Esophagus muscularis mucosa (tissue), 4 donors: ENCODE measurements around the gene QRICH1. TPM values are rescaled to one million over a fixed set of nuclear protein-coding genes. Genes with fewer than 3 reads are reported as not detected.

Experiments used
- DNase-seq: peaks from one replicate; pipeline ENCODE4 v3.0.0-alpha.2; 2017; ENCODE audit errors: extremely low spot score
- H3K27ac ChIP-seq, 4 donors: fragments of 200-600 bp; sonication (generic); replicated peaks in 1 of 4; 1 replicate in 3 of 4; 2 replicates in 1 of 4; pipeline ENCODE4 v1.5.1; 2016 to 2019; ENCODE audit warnings: mild to moderate bottlenecking in 1 of 4
- H3K27me3 ChIP-seq, 4 donors: fragments of 200-600 bp; sonication (generic); one replicate each; pipeline versions ENCODE4 v1.5.1 to v1.6.0; 2016 to 2019
- H3K36me3 ChIP-seq, 4 donors: fragments of 200-600 bp; sonication (generic); one replicate each; pipeline ENCODE4 v1.5.1; 2016 to 2019
- H3K4me1 ChIP-seq, 4 donors: fragments of 200-600 bp; sonication (generic); one replicate each; pipeline ENCODE4 v1.5.1; 2016 to 2019
- H3K4me3 ChIP-seq, 4 donors: fragments of 200-600 bp; sonication (generic); 1 replicate in 2 of 4; 2 replicates in 2 of 4; pipeline ENCODE4 v1.5.1; 2016 to 2019; ENCODE audit warnings: mild to moderate bottlenecking in 4 of 4, moderate library complexity in 1 of 4
- H3K9me3 ChIP-seq, 4 donors: fragments of 200-600 bp; sonication (generic); 1 replicate in 3 of 4; 2 replicates in 1 of 4; pipeline ENCODE4 v1.5.1; 2016 to 2019
- EP300 ChIP-seq: sonication (generic); formaldehyde crosslinking; IDR thresholded peaks from one replicate; pipeline ENCODE4 v1.6.1; 2017; ENCODE audit warnings: antibody characterized with exemption
- POLR2A ChIP-seq: fragments of 450-650 bp; IDR thresholded peaks from one replicate; pipeline ENCODE4 v1.6.1; 2017; ENCODE audit warnings: antibody characterized with exemption, moderate library complexity, mild to moderate bottlenecking, low read depth
- POLR2AphosphoS5 ChIP-seq, 2 donors: sonication (generic); formaldehyde crosslinking; IDR thresholded peaks; one replicate each; pipeline ENCODE4 v1.6.1; 2017; ENCODE audit warnings: antibody characterized with exemption in 2 of 2
- WGBS: methylation state at CpG from one replicate; pipeline ENCODE4 v1.1.5; 2018; 5-methylcytosine and 5-hydroxymethylcytosine counted together
- intact Hi-C: fragments of 100-400 bp; cut with DNase I; formaldehyde crosslinking; loops from one replicate; pipeline ENCODE4 v1.15.1; 2023
- total RNA-seq, 4 donors: library from RNA; depleted of rRNA; stranded (reverse); fragments of >200 nt; gene quantifications; one replicate each; pipeline versions ENCODE4 v1.1.0 to v1.2.1, GENCODE V29; 2016
- TF ChIP-seq, protein P1 (sequence below), 3 experiments: fragments of 200-600 bp in 2 of 3; fragments of 450-650 bp in 1 of 3; sonication (generic) in 2 of 3; IDR thresholded peaks; one replicate each; pipeline ENCODE4 v1.5.1; 2017 to 2019; ENCODE audit warnings: antibody characterized with exemption in 3 of 3, mild to moderate bottlenecking in 2 of 3, moderate library complexity in 1 of 3

Gene QRICH1
- total RNA-seq, 4 donors from 2014 or later, result 81.8 to 228 (median 91.2) TPM

DNA sequence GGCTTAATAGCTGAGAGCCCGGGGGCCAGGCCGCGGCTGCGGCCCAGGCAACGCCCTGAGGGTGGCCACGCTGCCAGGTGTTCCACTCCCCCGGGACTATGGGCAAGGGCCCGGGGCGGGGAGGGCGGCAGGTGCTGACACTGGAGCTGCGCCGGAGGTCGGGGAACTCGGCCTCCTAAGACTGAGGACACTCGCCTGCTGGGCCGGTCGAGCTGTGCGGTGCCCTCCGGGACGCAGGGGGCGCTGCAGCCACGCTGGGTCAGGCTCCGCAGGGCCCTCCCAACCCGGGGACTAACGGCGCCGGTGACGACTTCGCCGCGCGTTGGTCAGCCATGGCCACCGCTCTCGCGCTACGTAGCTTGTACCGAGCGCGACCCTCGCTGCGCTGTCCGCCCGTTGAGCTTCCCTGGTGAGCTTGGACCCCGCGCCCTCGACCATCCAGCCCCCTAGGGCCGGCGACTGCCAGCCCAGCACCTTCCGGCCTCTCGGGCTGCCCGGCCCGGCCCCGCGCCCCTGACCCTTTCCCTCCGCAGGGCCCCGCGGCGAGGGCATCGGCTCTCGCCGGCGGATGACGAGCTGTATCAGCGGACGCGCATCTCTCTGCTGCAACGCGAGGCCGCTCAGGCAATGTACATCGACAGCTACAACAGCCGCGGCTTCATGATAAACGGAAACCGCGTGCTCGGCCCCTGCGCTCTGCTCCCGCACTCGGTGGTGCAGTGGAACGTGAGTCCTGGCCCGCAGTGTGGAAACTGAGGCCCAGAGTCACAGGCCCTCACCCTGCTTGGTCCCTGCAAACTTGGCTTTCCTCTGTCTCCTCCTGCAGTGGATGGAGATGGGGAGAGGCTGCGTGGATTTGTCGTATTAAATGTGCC is 71.8 kb downstream of the QRICH1 start, which contains the start of gene NDUFAF3:
NDUFAF3 (plus strand) TSS at position 309 of the 875 bp plus-strand sequence; CDS start at position 333, 24 bp downstream.
- TF ChIP-seq, protein P1, sequence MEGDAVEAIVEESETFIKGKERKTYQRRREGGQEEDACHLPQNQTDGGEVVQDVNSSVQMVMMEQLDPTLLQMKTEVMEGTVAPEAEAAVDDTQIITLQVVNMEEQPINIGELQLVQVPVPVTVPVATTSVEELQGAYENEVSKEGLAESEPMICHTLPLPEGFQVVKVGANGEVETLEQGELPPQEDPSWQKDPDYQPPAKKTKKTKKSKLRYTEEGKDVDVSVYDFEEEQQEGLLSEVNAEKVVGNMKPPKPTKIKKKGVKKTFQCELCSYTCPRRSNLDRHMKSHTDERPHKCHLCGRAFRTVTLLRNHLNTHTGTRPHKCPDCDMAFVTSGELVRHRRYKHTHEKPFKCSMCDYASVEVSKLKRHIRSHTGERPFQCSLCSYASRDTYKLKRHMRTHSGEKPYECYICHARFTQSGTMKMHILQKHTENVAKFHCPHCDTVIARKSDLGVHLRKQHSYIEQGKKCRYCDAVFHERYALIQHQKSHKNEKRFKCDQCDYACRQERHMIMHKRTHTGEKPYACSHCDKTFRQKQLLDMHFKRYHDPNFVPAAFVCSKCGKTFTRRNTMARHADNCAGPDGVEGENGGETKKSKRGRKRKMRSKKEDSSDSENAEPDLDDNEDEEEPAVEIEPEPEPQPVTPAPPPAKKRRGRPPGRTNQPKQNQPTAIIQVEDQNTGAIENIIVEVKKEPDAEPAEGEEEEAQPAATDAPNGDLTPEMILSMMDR (IDR thresholded peaks at IDR 0.05), result peak; percentile 97 to 98 (median 97)
- peak; percentile 90 to 94 for TF ChIP-seq POLR2AphosphoS5 (IDR thresholded peaks at IDR 0.05)
- TF ChIP-seq EP300, result no peak
- peak; percentile 74 for TF ChIP-seq POLR2A
- intact Hi-C loops, result no loop called here
- 0% methylated on average over 1 of the region's 83 CpGs for WGBS
- DNase-seq, result peak; percentile 95
- Histone ChIP-seq H3K36me3 (peaks cover 20 to 42% (median 41%) of the 10 kb centered on the region in 4 donors), H3K4me3 (peak within 1 kb of the TSS; percentile 81 to 98 (median 89)), H3K27me3 (no peaks in the 10 kb centered on the region), H3K9me3 (no peaks in the 10 kb centered on the region), H3K4me1 (peaks cover 48 to 74% (median 59%) of the 10 kb centered on the region in 4 donors), H3K27ac (peak within 1 kb of the TSS; percentile 98 to 100 (median 100))

GRCh38 chr3:49021213-49021812 is 72.6 kb downstream of the QRICH1 start:
- DNase-seq, result peak; percentile 100
- H3K27me3 ChIP-seq, result no peaks in the 10 kb centered on the region
- WGBS, result 0% methylated on average over 11 of the region's 60 CpGs
- H3K4me3 ChIP-seq, result peak overlapping the region; percentile 81 to 98 (median 89)
- H3K9me3 ChIP-seq, result no peaks in the 10 kb centered on the region
- peaks cover 20 to 40% (median 37%) of the 10 kb centered on the region in 4 donors for H3K36me3 ChIP-seq
- H3K27ac ChIP-seq, result peak overlapping the region; percentile 98 to 100 (median 100)
- peaks cover 48 to 76% (median 61%) of the 10 kb centered on the region in 4 donors for H3K4me1 ChIP-seq
- TF ChIP-seq EP300, result no peak
- TF ChIP-seq, protein P1 (IDR thresholded peaks at IDR 0.05), result no peak
- peak; percentile 90 for TF ChIP-seq POLR2A
- TF ChIP-seq POLR2AphosphoS5 (IDR thresholded peaks at IDR 0.05), result peak; percentile 96 to 98
- intact Hi-C loops, result no loop called here

DNA sequence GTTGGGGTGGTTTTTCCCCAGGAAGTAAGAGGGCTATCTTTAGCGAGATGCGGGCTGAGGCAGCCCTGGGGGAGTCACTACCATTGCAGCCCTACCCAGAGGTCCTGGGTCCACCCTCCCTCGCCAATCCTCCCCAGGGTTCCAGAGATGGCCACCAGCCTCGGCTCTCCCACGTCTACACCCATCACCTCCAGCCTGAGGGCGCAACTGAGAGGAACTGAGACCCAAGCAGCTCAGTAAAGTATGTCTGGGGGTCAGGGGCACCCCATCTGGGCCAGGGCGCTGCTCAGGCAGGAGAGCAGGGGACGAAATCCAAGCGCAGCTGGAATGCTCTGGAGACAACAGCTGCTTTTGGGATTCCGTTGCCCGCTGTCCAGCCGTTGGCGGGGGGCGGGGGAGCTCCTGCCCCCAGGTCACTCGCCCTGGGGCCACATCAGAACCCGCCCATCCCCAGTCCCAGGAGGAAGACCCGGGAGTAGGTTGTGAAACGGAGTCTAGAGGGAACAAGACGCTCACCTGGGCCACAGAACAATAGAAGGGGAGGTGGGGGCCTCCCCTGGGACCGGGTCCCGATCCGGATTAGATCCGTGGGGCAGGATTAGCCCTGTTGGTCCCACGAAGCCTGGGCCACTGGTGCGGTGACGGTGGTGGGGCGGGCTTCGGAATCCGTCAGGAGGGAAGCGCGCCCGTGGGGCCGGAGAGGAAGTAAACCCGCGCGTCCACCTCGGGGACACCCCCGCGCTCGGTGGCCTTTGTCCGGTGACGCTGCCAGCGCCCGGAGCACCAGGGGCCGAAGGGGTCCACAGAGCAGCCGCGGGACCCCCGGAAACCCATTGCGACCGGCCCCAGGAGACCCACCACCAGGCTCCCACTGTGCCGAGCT is 73.3 kb downstream of the QRICH1 start:
- Histone ChIP-seq H3K4me1 (peaks cover 48 to 70% (median 57%) of the 10 kb centered on the region in 4 donors), H3K27me3 (no peaks in the 10 kb centered on the region), H3K27ac (peak overlapping the region; percentile 98 to 100 (median 100)), H3K9me3 (no peaks in the 10 kb centered on the region), H3K4me3 (peak overlapping the region; percentile 81 to 98 (median 89)), H3K36me3 (peaks cover 20 to 40% (median 37%) of the 10 kb centered on the region in 4 donors)
- no peak for TF ChIP-seq POLR2AphosphoS5 (IDR thresholded peaks at IDR 0.05)
- WGBS, result 10% methylated on average over 5 of the region's 51 CpGs
- DNase-seq, result no peak
- intact Hi-C loops, result no loop called here

- Histone ChIP-seq H3K9me3 (no peaks in the 10 kb centered on the region), H3K4me3 (peak overlapping the region; percentile 81 to 98 (median 89)), H3K27me3 (no peaks in the 10 kb centered on the region), H3K4me1 (peaks cover 46 to 63% (median 50%) of the 10 kb centered on the region in 4 donors), H3K36me3 (peaks cover 20 to 40% (median 37%) of the 10 kb centered on the region in 4 donors), H3K27ac (peak overlapping the region; percentile 98 to 100 (median 100))
- TF ChIP-seq EP300, result no peak
- no peak for TF ChIP-seq POLR2AphosphoS5 (IDR thresholded peaks at IDR 0.05)
- no peak for TF ChIP-seq POLR2A
- TF ChIP-seq, protein P1 (IDR thresholded peaks at IDR 0.05), result no peak
- intact Hi-C loops, result no loop called here
- WGBS, result 60% methylated on average over 12 of the region's 12 CpGs
- DNase-seq, result no peak
Observed at GRCh38 chr3:49019941-49020329, 73.9 kb downstream of the QRICH1 start.
